Fibroblast of skin of back (primary cell): Measurements from ENCODE around the gene APOL1.

ENCODE experiments used
- DNase-seq: peaks from one replicate; pipeline ENCODE4 v3.0.0-alpha.2; 2013

Gene APOL1

GRCh38 chr22:36293606-36294292, 40.8 kb downstream of the APOL1 start:
- DNase-seq, result no peak

GRCh38 chr22:36294293-36294620, 41.3 kb downstream of the APOL1 start:
- DNase-seq, result no peak

GRCh38 chr22:36294801-36295200, 41.9 kb downstream of the APOL1 start:
- DNase-seq, result no peak

GRCh38 chr22:36295247-36295646, 42.3 kb downstream of the APOL1 start:
- no peak for DNase-seq

DNA sequence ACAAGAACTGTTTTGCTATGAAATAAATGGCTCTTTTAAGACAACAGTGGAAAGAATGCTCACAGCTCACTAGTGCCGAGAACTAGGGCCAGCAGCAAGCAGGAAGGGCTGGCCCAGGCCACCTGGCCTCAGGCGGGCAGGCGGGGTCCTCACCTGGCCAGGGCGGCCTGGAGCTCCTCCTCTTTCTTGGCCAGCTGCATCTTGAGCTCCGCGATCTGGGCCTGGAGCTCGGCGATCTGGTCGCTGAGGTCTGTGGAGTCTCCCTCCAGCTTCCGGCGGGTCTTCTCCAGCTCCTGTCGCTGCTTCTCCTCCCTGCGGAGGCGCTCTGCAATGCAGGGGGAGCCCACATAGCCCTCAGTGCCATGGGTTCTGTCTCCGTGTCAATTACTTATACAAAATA, 43.8 kb downstream of the APOL1 start:
- no peak for DNase-seq

DNA sequence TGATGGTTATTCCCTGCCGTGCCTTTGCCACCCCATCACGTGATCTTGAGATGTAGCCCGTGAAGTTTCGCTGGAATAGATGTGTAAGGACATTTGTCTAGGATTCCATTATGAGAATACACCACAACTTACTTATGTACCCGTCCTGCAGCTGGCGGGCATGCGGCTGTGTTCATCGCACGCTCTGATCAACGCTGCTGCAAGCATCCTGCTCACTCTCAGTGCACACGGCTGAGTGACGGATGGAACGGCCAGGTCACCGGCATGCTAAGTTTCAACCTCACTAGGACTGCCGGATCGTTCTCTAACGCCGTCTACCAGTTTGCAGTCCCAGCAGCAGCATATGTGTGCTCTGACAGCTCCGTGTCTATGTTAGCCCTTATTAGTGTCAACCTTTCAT, 44.6 kb downstream of the APOL1 start:
- DNase-seq, result no peak

DNA sequence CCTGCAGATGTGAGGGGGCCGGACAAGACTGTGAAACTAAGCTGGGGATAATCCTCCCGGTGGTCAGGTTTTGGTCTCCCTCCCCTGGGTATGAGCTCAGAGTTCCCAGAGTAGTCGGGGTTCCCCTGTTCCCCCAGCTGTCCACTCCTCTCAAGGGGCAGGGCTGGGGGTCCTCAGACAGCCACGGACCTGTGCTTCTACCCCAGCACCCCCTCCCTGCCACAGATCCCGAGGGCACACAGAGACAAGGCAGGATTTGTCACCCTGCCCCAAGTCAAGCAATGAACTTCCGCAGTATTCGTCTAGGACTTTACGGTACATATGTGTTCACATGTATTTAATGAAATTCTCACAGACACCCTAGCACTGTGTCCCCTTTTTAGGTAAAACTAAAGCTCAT, 45.2 kb downstream of the APOL1 start:
- no peak for DNase-seq

DNA sequence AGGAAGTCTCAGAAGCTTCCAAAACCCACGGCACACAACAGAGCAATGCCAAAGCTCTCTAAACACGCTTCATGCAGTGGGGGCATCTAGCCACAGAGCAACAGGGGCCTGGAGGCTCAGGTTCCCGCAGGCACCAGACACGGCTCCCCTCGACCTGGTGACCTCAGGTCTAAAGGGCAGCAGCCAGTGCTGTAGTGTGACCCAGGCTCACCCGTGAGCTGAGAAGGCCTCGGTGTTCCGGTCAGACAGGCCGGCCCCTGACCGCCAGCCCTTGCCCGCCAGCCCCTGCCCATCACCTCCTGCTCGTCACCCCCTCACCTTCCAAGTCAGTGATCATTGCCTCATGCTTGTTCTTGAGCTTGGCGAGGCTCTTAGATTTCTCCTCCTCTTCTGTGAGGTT, 45.7 kb downstream of the APOL1 start:
- DNase-seq, result no peak

DNA sequence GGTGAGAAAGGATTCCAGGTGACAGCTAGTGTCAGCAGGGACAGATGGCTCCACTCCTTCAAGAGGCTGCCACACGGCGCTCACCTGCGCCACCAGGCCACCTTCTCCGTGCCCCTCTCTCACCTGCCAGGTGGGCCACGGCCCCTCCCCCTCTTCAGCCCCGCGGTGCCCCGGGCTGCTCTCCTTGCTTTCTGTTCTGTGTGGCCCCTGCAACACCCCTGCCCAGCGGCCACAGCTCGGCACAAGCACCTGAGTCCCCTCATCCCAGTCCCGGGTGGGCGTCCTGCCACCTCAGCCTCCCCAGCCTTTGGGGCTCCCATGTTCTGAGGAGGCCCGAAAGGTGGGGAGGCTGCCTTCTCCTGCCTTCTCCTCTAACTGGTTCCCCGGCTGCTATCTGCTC, 46.4 kb downstream of the APOL1 start:
- no peak for DNase-seq

DNA sequence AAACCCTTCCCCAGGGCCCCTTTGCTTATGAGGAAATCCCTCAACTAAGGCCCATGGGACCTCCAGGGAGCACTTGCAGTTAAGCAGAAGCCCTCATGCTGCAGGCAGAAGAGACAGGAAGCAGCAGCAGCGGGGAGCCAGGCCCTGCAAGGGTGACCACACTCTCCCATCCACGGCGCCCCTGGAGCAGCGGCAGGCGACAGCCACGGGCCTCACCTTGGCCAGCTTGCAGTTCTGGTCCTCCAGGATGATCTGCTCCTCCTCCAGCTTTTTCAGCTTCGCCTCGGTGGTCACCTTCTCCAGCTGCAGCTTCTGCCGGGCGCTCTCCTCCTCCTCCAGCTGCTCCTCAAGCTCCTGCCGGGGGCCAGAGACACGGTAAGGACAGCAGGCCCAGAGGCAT, 47.0 kb downstream of the APOL1 start:
- DNase-seq, result no peak

GRCh38 chr22:36300396-36301212, 47.7 kb downstream of the APOL1 start:
- no peak for DNase-seq

DNA sequence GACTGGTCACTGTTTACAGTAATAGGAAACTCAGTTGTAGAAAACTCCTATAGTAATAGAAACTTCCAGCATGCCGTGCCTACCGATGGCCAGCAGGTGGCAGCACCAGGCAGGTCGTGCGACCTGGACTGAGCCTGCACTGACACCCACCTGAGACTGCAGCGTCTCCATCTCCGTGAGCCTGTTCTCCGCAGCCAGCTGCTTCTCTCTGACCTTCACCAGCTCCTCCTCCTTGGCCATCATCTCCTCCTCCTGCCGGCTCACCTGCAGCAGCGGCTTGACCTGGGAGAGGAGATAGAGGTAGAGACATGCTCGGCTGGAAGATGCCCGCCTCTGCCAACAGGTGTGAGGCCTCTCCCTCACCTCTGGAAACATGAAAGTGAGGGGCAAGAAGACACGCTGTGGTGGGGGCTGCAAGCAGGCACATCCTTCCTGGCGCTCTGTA, 48.5 kb downstream of the APOL1 start:
- peak; percentile 47 for DNase-seq

- DNase-seq, result peak; percentile 54
Observed at GRCh38 chr22:36301851-36302250, 48.9 kb downstream of the APOL1 start.

DNA sequence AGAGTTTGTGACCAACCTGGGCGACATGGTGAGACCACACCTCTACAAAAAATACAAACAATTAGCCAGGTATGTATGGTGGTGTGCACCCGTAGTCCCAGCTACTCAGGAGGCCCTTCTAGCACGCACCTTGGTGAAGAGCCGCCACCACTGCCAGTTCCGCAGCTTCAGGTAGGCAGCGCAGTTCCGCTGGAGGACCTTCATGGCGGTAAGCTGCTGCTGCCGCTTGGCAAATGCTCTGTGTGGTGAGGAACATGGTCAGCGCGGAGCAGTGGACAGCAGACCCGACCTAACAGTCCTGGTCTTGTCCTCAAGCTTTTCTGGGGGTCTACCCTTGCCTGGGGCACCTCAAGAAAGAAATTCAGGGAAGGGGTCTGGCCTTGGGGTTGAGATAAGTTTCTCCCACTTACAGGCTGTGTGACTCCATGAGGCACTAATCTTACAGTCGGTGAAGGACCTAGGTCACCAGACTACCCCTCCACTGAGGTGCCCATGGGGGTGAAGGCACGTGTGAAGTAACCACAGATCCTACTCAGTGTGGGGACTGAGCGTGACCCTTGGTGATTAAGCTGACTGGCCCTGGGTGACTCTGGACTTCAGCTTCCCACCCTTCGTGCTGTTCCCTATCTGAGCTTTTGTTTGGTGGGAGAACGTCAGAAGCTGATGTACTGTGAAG, 49.6 kb downstream of the APOL1 start:
- no peak for DNase-seq

GRCh38 chr22:36303115-36303467, 50.2 kb downstream of the APOL1 start:
- no peak for DNase-seq

GRCh38 chr22:36303874-36304273, 50.9 kb downstream of the APOL1 start:
- no peak for DNase-seq

- no peak for DNase-seq
Observed at GRCh38 chr22:36304429-36304828, 51.5 kb downstream of the APOL1 start.

DNA sequence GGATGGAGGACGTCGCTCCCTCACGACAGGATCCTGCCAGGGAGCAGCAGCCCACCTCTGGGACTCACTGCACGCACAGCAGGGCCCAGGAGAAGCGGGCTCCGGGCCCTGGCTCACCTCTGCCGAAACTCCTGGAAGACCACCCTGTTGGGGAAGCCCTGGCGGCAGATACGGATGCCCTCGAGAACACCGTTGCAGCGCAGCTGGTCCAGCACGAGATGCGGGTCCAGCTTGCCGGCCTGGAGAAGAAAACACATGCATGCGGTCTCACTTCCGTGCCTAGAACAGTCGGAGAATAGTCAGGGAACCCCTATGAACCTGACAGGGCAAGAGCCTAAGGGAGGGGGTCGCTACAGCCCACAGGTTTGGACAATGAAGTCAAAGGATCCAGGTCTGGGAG, 52.9 kb downstream of the APOL1 start:
- DNase-seq, result no peak

- no peak for DNase-seq
Observed at GRCh38 chr22:36306227-36306626, 53.3 kb downstream of the APOL1 start.

GRCh38 chr22:36308880-36309279, 55.9 kb downstream of the APOL1 start:
- no peak for DNase-seq

DNA sequence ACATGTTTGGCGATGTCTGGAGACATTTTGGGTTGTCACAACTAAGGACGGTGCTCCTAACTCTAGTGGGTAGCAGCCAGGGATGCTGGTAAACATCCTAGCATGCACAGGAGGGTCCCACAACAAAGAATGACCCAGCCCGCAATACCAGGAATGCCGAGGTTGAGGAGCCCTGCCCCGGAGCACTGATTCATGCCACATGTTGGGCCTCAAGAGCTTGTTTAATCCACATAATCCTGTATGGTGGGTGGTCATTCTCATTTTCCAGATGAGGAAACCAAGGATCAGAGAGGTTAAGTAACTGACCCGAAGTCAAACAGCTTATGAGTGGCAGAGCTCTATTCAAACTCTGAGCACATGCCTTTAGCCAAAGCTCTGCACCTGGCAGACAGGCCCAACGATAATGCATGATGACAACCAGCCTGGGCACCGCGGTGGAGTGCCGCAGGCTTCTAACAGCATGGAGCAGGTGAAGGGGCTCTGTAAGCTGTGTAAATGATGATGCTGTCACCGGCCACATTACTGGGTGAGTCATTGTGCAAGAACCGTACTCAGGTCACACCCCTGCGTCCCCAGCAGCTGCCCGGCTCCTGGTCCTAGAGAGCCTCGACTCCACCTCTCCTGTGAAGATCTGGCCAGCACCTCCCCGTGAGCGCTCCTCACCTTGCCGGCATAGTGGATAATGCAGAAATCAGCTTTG, 58.6 kb downstream of the APOL1 start:
- DNase-seq, result no peak

DNA sequence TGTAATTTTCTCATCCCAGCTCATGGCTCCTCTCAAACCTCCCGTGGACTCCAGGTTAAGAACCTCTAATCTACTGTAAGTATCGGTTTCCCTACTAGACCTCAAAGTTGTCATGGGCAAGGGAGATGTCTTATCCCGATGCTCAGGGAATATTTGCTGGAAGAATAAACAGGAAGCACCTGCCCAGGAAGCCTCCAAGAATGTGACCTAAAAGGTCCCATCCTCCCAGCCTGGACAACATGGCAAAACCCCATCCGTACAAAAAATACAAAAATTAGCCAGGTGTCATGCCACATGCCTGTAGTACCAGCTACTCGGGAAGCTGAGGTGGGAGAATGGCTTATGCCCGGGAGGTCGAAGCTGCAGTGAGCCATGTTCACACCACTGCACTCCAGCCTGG, 62.4 kb downstream of the APOL1 start:
- DNase-seq, result no peak

- no peak for DNase-seq
Observed at GRCh38 chr22:36316419-36316818, 63.5 kb downstream of the APOL1 start.
